ENCODE measurements around the gene CCDC185.

Gene CCDC185

DNA sequence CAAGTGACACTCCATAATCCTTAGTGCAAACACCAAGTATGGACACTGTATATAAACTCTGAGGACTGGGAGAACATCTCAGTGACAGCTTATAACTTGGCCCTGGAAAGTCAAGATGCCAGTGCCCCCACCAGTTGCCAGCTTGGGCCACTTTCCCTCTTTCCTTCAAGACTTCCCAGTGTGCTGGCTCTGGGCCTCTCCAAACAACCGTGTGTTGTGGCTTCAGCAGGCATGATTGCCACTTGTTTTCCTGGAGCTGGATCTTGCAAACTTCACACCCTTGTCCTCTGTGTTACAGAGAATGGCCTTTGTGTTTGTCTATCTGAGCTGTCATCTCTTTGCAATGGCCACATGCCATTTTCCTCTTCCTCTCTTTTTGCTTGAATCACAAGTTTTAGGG lies 37.0 kb downstream of the CCDC185 start:
- no peak for DNase-seq (ENCODE audit: low spot score)

GRCh38 chr1:223437151-223437550 lies 43.9 kb downstream of the CCDC185 start:
- DNase-seq (ENCODE audit: low spot score) = no peak

DNA sequence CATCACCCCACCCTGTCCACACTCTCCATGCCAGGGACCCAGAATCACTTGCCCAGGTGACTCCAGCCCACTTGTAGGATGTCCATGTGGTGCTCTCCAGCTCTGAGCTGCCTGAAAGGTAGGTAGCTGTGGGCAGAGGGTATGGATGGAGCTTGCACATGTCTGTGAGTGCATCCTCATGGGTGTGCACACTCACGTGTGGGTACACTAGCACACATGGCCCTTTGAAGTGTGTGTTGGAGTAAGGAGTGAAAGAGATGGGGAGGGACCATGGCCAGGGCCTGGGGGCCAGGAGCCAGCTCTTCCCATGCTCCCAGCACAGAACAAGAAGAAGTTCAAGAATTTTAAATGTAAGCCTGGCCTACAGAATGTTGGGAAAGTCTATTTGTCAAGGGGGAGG lies 50.2 kb downstream of the CCDC185 start:
- DNase-seq (ENCODE audit: low spot score) = no peak

GRCh38 chr1:223444411-223444810 lies 51.2 kb downstream of the CCDC185 start:
- DNase-seq (ENCODE audit: low spot score) = no peak
